HL-60 (cell line): Measurements from ENCODE around the gene ERCC6L2.

ENCODE experiments used
- GABPA ChIP-seq: IDR thresholded peaks from 2 replicates; pipeline ENCODE4 v1.6.1; 2012; ENCODE audit warnings: low read depth
- POLR2AphosphoS5 ChIP-seq: IDR thresholded peaks from 2 replicates; pipeline ENCODE4 v1.6.1; 2012; ENCODE audit warnings: low read depth
- TF ChIP-seq, protein P1 (sequence below): IDR thresholded peaks from one replicate; pipeline ENCODE4 v1.5.1; 2011; ENCODE audit warnings: low read length, control low read depth, inconsistent platforms; ENCODE audit not compliant: insufficient read depth
- TF ChIP-seq, protein P2 (sequence below): IDR thresholded peaks from 2 replicates; pipeline ENCODE4 v1.6.1; 2012; ENCODE audit warnings: low read depth; ENCODE audit not compliant: insufficient replicate concordance

DNA sequence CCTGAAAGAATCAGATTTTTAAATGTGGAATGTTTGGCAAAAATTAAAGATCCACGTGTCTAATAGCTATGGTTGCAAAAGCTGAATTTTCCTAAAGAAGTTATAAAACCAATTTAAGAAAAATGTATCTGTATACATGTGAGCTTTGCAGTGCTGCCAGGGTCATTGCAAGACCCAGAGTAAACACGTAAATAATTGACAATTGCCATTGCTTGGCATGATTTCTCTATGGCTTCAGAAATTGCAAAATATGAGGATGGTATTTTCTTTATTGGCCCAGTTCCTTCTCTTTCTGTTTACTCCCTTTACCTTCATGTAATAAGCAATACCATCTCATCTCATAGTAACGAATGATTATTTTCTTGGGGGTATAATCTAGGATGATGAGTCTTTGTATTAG lies 123.9 kb downstream of the ERCC6L2 start:
- TF ChIP-seq POLR2AphosphoS5 (no peak), GABPA (no peak)
- TF ChIP-seq, protein P1, sequence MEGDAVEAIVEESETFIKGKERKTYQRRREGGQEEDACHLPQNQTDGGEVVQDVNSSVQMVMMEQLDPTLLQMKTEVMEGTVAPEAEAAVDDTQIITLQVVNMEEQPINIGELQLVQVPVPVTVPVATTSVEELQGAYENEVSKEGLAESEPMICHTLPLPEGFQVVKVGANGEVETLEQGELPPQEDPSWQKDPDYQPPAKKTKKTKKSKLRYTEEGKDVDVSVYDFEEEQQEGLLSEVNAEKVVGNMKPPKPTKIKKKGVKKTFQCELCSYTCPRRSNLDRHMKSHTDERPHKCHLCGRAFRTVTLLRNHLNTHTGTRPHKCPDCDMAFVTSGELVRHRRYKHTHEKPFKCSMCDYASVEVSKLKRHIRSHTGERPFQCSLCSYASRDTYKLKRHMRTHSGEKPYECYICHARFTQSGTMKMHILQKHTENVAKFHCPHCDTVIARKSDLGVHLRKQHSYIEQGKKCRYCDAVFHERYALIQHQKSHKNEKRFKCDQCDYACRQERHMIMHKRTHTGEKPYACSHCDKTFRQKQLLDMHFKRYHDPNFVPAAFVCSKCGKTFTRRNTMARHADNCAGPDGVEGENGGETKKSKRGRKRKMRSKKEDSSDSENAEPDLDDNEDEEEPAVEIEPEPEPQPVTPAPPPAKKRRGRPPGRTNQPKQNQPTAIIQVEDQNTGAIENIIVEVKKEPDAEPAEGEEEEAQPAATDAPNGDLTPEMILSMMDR: no peak
- TF ChIP-seq, protein P2, sequence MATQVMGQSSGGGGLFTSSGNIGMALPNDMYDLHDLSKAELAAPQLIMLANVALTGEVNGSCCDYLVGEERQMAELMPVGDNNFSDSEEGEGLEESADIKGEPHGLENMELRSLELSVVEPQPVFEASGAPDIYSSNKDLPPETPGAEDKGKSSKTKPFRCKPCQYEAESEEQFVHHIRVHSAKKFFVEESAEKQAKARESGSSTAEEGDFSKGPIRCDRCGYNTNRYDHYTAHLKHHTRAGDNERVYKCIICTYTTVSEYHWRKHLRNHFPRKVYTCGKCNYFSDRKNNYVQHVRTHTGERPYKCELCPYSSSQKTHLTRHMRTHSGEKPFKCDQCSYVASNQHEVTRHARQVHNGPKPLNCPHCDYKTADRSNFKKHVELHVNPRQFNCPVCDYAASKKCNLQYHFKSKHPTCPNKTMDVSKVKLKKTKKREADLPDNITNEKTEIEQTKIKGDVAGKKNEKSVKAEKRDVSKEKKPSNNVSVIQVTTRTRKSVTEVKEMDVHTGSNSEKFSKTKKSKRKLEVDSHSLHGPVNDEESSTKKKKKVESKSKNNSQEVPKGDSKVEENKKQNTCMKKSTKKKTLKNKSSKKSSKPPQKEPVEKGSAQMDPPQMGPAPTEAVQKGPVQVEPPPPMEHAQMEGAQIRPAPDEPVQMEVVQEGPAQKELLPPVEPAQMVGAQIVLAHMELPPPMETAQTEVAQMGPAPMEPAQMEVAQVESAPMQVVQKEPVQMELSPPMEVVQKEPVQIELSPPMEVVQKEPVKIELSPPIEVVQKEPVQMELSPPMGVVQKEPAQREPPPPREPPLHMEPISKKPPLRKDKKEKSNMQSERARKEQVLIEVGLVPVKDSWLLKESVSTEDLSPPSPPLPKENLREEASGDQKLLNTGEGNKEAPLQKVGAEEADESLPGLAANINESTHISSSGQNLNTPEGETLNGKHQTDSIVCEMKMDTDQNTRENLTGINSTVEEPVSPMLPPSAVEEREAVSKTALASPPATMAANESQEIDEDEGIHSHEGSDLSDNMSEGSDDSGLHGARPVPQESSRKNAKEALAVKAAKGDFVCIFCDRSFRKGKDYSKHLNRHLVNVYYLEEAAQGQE: no peak
